ENCODE results near the gene KIRREL3.

DNA sequence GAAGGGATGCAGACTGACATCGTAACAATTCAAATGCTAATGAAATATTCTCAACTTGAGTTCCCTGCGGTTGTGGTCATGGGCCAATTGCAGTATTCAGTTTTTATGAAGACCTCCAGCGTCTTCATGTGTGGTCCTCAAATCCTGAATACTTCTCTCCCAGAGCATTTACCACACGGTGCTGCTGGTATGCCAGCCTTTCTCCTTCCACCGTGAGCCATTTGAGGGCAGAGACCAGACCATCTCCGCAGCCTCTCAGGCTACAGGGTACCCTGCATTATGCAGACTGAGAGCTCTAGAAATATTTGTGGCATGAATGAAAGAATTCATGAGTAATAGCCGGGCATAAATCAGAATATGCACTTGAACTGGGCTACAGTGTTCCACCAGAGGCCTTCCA is 355.4 kb downstream of the KIRREL3 start:
- no peak for TF ChIP-seq ZNF274 (IDR thresholded peaks at IDR 0.05; ENCODE audit: low read depth, low read length)
- no peak for TF ChIP-seq SUZ12 (IDR thresholded peaks at IDR 0.05; ENCODE audit: extremely low read depth, insufficient read depth, insufficient read length)

All from NT2/D1 (cell line).